Measurements from ENCODE around the gene RAB11B.
A peak's percentile ranks its signal among the peaks of the same experiment; 100 is the strongest.
"Not testable (repeated sequence)": the region's sequence is repeated elsewhere in the genome, so short reads cannot be mapped to it uniquely, and the experiment has no call there.

RAB11B gene

DNA sequence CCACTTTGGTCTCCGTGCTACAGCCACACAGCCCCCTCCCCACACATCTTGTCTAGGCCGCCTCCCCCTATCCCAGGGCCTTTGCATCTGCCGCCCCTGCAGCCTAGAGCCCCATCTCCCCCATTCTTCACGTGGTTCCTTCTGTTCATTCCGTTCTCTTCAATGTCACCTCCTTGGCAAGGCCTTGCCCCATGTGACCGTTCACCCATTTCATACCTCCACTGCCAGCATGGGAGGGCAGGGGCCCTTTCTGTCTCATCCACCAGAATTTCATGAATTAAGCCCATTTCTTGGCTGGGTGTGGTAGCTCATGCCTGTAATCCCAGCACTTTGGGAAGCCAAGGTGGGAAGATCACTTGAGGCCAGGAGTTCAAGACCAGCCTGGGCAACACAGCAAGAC is 38.9 kb downstream of the RAB11B start:
- no peak for DNase-seq (ENCODE audit: low read depth)

GRCh38 chr19:8429826-8430225 is 39.7 kb downstream of the RAB11B start:
- DNase-seq (ENCODE audit: low read depth): no peak

DNA sequence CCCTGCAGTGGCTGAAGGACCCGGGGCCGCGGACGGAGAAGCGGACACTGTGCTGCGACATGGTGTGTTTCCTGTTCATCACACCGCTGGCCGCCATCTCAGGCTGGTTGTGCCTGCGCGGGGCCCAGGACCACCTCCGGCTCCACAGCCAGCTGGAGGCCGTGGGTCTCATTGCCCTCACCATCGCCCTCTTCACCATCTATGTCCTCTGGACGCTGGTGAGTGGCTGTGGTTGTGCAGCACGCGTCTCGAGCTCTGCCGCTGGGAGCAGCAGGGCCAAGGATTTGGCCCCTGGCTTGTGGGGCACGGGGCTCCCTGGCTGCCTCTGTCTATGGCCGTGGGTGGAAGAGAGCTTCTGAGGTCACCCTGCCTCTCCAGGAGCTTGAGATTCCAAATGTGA is 40.5 kb downstream of the RAB11B start:
- DNase-seq (ENCODE audit: low read depth): no peak

GRCh38 chr19:8438236-8438635 is 48.1 kb downstream of the RAB11B start:
- DNase-seq (ENCODE audit: low read depth): no peak

DNA sequence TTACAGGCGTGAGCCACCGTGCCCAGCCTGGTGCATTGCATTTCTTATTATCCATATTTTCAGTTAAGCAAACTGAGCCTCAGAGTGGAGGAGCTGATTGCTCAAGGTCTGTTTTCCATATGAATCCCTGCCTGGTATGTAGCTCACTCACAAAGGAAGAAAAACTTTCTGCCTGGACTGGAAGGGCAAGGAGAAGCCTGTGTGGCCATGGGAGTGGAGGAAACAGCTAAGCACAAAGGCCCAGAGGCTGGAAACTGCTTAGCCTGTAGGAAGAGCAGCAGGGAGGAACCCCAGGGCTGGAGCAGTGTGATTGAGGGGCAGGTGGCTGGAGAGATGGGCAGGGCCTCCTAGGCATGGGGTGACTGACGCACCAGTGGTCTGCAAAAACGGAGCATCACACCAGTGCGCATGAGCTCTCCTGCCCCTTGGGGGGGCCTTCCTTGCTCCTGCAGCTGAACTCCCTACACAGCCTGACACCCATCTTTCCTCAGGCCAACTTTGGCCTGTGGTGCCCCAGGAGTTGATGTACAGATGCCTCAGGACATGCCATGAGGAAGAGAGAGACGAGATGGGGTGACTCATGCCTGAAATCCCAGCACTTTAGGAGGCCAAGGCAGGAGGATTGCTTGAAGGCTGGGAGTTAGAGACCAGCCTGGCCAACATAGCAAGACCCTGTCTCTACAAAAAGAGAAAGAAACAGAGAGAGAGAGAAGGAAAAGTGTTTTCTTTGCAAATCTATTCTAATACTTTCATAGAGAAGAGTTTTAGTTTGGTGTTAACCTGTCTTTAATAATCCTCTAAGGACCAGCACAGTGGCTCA is 51.8 kb downstream of the RAB11B start:
- DNase-seq (ENCODE audit: low read depth): no peak

DNA sequence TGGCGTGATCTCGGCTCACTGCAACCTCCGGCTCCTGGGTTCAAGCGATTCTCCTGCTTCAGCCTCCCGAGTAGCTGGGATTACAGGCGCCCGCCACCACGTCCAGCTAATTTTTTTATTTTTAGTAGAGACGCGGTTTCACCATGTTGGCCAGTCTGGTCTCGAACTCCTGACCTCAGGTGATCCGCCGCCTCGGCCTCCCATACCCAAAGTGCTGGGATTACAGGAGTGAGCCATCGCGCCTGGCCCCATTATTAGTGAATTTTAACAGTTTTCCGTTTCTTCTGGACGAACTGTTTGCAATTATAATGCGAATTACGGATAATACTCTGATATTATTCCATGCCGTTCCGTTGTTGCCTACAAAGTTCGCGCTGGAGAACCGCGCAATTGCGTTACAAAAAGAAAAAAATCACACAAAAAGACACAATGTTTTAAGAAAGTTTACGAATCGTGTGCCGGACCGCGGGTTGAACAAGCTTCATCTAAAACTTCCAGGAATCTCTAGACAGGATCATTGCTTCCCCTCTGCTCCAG is 54.0 kb downstream of the RAB11B start:
- DNase-seq (ENCODE audit: low read depth): not testable (repeated sequence)

- peak; percentile 100 for DNase-seq (ENCODE audit: low read depth)
Observed at GRCh38 chr19:8444677-8445487, 54.7 kb downstream of the RAB11B start, which contains the start of gene HNRNPM. Gene HNRNPM, plus strand, starts transcription at chr19:8444975. Its CDS starts 24 bp downstream, at chr19:8444999.

- DNase-seq (ENCODE audit: low read depth): peak; percentile 25
Observed at GRCh38 chr19:8445488-8446001, 55.4 kb downstream of the RAB11B start.

DNA sequence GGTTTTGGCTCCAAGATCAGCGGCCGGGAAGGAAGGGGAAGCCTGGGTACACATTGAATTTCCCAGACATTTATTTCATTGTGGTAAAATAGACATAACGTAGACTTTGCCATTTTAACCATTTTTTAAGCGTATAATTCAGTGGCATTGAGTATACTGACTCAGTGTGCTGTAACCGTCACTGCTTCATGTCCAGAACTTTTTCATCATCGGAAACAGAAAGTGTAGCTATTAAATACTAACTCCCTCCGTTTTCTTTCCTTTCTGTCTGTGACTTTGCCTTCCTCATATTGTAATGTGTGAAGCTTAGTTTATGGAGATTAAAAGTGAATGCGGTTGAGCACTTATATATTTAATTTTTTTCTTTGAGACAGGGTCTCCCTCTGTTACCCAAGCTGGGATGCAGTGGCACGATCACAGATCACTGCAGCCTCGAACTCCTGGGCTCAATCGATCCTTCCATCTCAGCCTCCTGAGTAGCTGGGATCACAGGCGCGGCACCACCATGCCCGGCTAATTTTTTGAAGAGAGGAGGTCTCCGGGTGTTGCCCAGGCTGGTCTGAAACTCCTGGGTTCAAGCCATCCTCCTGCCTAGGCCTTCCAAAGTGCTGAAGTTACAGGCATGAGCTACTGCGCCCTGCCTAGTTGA is 56.0 kb downstream of the RAB11B start:
- no peak for DNase-seq (ENCODE audit: low read depth)

GRCh38 chr19:8449830-8450229 is 59.7 kb downstream of the RAB11B start:
- DNase-seq (ENCODE audit: low read depth): no peak

DNA sequence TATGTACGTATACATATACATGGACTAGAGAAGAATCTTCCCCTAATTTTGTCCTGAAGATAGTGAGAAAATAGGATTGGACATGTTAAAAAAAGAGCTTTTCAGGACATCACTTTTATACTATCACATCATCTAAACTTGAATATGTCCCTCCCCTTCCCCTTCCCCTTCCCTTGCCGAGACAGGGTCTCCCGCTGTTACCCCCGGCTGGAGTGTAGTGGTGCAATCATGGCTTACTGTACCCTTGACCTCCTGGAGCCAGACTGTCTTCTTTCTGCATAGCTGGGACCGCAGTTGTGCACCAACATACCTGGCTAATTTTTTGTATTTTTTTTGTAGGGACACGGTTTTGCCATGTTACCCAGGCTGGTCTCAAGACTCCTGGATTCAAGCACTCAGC is 61.2 kb downstream of the RAB11B start:
- DNase-seq (ENCODE audit: low read depth): no peak

- no peak for DNase-seq (ENCODE audit: low read depth)
Observed at GRCh38 chr19:8451885-8452284, 61.7 kb downstream of the RAB11B start.

DNA sequence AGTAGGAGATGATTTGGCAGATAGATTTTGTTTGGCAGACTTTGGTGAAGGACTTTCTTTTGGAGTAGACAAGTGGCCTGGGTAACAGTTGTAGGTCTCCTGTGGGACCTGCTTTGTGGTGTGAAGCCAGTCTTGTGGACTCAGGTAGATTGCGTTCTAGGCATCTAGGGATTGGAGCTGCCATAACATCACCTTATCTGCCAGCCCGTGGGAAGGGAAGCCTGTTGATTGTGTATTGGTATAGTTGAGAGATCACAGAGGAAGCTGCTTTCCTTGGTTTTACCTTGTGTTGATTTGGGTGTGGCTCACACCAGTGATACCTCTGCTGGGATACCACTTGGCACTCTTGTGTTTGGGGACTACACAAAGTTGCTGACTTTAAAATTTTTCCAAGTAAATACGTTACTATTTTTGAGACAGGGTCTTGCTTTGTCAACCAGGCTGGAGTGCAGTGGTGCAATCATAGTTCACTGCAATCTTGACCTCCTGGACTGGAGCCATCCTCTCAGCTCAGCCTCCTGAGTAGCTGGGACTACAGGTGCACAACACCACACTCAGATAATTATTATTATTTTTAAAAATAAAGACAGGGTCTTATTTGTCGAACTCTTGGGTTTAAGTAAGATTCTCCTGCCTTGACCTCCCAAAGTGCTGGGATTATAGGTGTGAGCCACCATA is 62.4 kb downstream of the RAB11B start:
- no peak for DNase-seq (ENCODE audit: low read depth)

DNA sequence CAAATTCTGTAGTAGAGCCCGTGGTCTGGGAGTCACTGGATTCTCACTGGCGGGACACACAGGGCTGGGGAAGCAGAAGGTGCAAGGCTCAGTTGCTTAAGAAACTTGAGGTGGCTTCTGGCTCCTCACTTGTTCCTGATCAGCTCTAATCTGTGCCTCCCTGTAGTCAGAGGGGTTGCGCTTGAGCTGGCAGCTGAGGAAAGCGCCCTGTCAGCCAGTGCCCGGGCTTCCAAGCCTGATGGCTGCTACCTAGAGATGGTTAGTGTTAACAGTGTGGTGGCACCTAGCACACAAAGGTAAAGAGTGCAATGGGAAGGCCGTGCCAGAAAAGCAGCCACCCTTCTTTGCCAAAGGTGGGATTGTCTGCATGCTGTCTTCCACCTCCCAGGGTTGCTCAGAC is 63.5 kb downstream of the RAB11B start:
- no peak for DNase-seq (ENCODE audit: low read depth)
